ENCODE results near the gene PCYOX1L.

The PCYOX1L gene

DNA sequence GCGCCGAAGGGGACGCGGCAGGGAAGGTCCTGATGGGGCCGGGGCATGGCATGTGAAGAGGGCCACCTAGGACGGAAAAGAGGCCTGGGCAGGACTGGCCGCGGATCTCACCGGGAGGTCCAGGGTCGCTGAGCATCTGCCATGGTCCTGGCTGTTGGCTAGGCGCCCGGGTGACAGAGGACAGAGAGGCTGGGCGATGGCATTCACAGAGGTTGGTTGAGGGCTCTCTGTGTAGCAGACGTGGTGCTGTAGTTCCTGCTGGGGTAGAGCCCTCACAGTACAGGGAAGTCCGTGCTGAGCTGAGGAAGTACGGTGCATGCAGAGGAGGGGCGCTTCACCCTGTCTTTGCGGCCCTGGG is 427 bp downstream of the PCYOX1L start:
- no peak; the same call in 1 of the 2 replicates for TF ChIP-seq POLR2AphosphoS5 (IDR thresholded peaks at IDR 0.05; ENCODE audit: low read depth, low read length)
- no peak for TF ChIP-seq TAF1 (IDR thresholded peaks at IDR 0.05; ENCODE audit: borderline replicate concordance, insufficient read depth, low read length)
- TF ChIP-seq, protein P1, sequence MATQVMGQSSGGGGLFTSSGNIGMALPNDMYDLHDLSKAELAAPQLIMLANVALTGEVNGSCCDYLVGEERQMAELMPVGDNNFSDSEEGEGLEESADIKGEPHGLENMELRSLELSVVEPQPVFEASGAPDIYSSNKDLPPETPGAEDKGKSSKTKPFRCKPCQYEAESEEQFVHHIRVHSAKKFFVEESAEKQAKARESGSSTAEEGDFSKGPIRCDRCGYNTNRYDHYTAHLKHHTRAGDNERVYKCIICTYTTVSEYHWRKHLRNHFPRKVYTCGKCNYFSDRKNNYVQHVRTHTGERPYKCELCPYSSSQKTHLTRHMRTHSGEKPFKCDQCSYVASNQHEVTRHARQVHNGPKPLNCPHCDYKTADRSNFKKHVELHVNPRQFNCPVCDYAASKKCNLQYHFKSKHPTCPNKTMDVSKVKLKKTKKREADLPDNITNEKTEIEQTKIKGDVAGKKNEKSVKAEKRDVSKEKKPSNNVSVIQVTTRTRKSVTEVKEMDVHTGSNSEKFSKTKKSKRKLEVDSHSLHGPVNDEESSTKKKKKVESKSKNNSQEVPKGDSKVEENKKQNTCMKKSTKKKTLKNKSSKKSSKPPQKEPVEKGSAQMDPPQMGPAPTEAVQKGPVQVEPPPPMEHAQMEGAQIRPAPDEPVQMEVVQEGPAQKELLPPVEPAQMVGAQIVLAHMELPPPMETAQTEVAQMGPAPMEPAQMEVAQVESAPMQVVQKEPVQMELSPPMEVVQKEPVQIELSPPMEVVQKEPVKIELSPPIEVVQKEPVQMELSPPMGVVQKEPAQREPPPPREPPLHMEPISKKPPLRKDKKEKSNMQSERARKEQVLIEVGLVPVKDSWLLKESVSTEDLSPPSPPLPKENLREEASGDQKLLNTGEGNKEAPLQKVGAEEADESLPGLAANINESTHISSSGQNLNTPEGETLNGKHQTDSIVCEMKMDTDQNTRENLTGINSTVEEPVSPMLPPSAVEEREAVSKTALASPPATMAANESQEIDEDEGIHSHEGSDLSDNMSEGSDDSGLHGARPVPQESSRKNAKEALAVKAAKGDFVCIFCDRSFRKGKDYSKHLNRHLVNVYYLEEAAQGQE (IDR thresholded peaks at IDR 0.05; ENCODE audit: insufficient read depth in 1 of 2, low read depth in 2 of 2, low read length in 2 of 2) = no peak
- no peak for TF ChIP-seq SIN3A (IDR thresholded peaks at IDR 0.05; ENCODE audit: borderline replicate concordance, insufficient read depth, low read length)
- no peak for TF ChIP-seq FOXP2 (optimal IDR thresholded peaks at IDR 0.05; ENCODE audit: borderline replicate concordance, extremely low read depth, extremely low read length, insufficient read depth)

DNA sequence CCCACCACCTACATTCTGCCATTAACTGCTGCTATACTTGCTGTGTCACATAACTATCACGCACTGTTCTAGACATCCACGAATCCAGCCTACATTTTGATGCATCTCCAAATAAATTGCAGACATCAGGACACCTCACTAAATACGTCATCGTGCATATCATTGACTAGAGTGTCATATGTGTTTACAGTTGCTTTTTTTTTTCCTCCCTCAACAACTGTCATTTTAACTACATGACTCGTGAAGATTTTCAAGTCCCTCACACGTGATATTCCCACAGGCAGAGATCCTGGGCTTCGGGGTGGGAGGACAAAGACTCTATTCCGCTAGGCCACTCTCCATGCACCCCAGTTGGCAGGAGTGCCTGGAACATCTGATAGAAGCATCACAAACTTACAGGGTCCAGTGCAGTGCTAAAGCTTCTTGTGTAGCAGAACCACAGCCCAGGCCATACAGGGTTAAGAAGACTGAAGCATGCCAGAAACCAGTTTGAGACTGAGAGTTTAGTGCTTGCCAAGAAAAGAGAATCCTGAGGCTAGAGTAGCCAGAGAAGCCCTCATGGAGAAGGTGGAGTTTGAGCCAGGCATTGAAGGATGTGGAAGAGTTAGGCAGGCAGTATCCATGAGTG is 1.1 kb downstream of the PCYOX1L start:
- TF ChIP-seq, protein P1 (IDR thresholded peaks at IDR 0.05; ENCODE audit: insufficient read depth in 1 of 2, low read depth in 2 of 2, low read length in 2 of 2) = no peak
- no peak for TF ChIP-seq TAF1 (IDR thresholded peaks at IDR 0.05; ENCODE audit: borderline replicate concordance, insufficient read depth, low read length)
- TF ChIP-seq POLR2AphosphoS5 (IDR thresholded peaks at IDR 0.05; ENCODE audit: low read depth, low read length) = no peak
- TF ChIP-seq FOXP2 (optimal IDR thresholded peaks at IDR 0.05; ENCODE audit: borderline replicate concordance, extremely low read depth, extremely low read length, insufficient read depth) = no peak
- TF ChIP-seq SIN3A (IDR thresholded peaks at IDR 0.05; ENCODE audit: borderline replicate concordance, insufficient read depth, low read length) = no peak

DNA sequence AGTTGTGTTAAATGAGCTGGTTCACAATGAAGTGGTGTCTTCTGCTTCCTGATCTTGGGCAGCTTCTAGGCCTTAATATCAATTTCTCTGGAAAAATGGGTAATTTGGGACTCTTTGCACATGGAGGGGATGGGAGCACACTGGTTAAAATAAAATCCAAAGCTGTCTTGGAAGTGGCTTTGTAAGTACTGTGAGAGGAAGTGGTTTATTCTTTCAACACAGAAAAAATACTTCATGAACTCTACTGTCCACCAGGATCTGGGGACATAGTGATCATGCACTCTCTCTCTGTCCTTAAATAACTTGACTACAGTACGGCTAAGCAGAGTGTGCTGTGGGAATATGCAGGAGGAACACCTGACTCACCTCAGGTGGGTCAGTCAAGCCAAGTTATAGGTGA is 2.4 kb downstream of the PCYOX1L start:
- no peak for TF ChIP-seq TAF1 (IDR thresholded peaks at IDR 0.05; ENCODE audit: borderline replicate concordance, insufficient read depth, low read length)
- TF ChIP-seq, protein P1 (IDR thresholded peaks at IDR 0.05; ENCODE audit: insufficient read depth in 1 of 2, low read depth in 2 of 2, low read length in 2 of 2) = no peak
- TF ChIP-seq SIN3A (IDR thresholded peaks at IDR 0.05; ENCODE audit: borderline replicate concordance, insufficient read depth, low read length) = no peak

GRCh38 chr5:149362541-149362940 is 4.7 kb downstream of the PCYOX1L start:
- TF ChIP-seq FOXP2 (optimal IDR thresholded peaks at IDR 0.05; ENCODE audit: borderline replicate concordance, extremely low read depth, extremely low read length, insufficient read depth) (no peak), POLR2AphosphoS5 (IDR thresholded peaks at IDR 0.05; ENCODE audit: low read depth, low read length) (no peak)
- TF ChIP-seq, protein P1 (IDR thresholded peaks at IDR 0.05; ENCODE audit: insufficient read depth in 1 of 2, low read depth in 2 of 2, low read length in 2 of 2) = no peak

DNA sequence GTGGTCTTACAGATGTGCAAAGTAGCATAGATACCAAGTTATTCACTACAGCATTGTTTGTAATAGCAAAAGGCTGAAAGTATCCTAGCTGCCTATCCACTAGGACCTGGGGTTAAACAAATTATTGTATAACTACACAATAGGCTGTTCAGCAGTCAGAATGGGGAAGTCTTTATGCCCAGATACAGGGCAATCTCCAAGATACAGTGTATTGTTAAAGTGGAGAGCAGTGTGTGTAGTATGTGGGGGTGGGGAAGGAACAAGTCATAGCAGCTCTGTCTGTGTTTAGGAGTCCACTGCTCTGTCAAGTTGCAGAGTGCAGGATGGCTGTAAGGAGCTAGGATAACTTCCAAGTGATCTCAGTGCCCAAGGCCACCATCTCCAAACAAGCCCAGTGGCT is 5.5 kb downstream of the PCYOX1L start:
- no peak for TF ChIP-seq TAF1 (IDR thresholded peaks at IDR 0.05; ENCODE audit: borderline replicate concordance, insufficient read depth, low read length)
- TF ChIP-seq POLR2AphosphoS5 (IDR thresholded peaks at IDR 0.05; ENCODE audit: low read depth, low read length) = no peak
- no peak for TF ChIP-seq FOXP2 (optimal IDR thresholded peaks at IDR 0.05; ENCODE audit: borderline replicate concordance, extremely low read depth, extremely low read length, insufficient read depth)
- TF ChIP-seq, protein P1 (IDR thresholded peaks at IDR 0.05; ENCODE audit: insufficient read depth in 1 of 2, low read depth in 2 of 2, low read length in 2 of 2) = no peak
- no peak for TF ChIP-seq SIN3A (IDR thresholded peaks at IDR 0.05; ENCODE audit: borderline replicate concordance, insufficient read depth, low read length)

Data from PFSK-1 (cell line).